Measurements from ENCODE around the gene OGFR.

- TF ChIP-seq POLR2A (IDR thresholded peaks at IDR 0.05; ENCODE audit: low read depth, low read length): no peak
- TF ChIP-seq POLR2AphosphoS5 (IDR thresholded peaks at IDR 0.05; ENCODE audit: low read depth, low read length): no peak
- TF ChIP-seq TAF1 (IDR thresholded peaks at IDR 0.05; ENCODE audit: low read depth, low read length): no peak
- no peak for TF ChIP-seq SPI1 (IDR thresholded peaks at IDR 0.05; ENCODE audit: low read depth, low read length)
Measured at GRCh38 chr20:62836967-62837490, 32.4 kb downstream of the OGFR start.
